Spleen (tissue), 7 donors: Measurements from ENCODE around the gene LMCD1.

Source experiments
- CTCF ChIP-seq, 11 experiments: fragments of 200-600 bp in 7 of 11; fragments of 450-650 bp in 4 of 11; sonication (generic) in 4 of 11; IDR thresholded peaks in 8 of 11; conservative IDR thresholded peaks in 3 of 11; 1 replicate in 7 of 11; 2 replicates in 4 of 11; pipeline versions ENCODE4 v1.4.0 to v1.8.0; 2016 to 2021; ENCODE audit warnings: antibody characterized with exemption in 11 of 11, inconsistent platforms in 4 of 11, mild to moderate bottlenecking in 1 of 11
- POLR2A ChIP-seq, 3 donors: fragments of 450-650 bp; IDR thresholded peaks; one replicate each; pipeline ENCODE4 v1.5.1; 2017; ENCODE audit warnings: antibody characterized with exemption in 3 of 3, mild to moderate bottlenecking in 1 of 3
- POLR2AphosphoS5 ChIP-seq, 3 donors: sonication (generic); formaldehyde crosslinking; IDR thresholded peaks; one replicate each; pipeline ENCODE4 v1.5.1; 2017; ENCODE audit warnings: antibody characterized with exemption in 3 of 3
- donor health status: DM: no; HTN: no; CAD: no; lungs with moderate emphysema.
- donor health status: DM: no; HTN: no; CAD: no.
- donor health status: DM: no; HTN: no; CAD: no.

GRCh38 chr3:8556473-8556869, 54.8 kb downstream of the LMCD1 start:
- TF ChIP-seq CTCF (IDR thresholded peaks at IDR 0.05 in 8 of 11, conservative IDR thresholded peaks at IDR 0.05 in 3 of 11) (no peak), POLR2AphosphoS5 (IDR thresholded peaks at IDR 0.05) (no peak), POLR2A (IDR thresholded peaks at IDR 0.05) (no peak)
